HepG2 (cell line): ENCODE results near the gene EIF1AD. TPM values are rescaled to one million over a fixed set of nuclear protein-coding genes. Genes with fewer than 3 reads are reported as not detected.

Experiments used
- FOXP1 ChIP-seq, 2 experiments: fragments of 450-650 bp in 1 of 2; IDR thresholded peaks; 2 replicates each; pipeline ENCODE4 v1.6.1; 2017 to 2018; ENCODE audit warnings: antibody characterized with exemption in 1 of 2
- IKZF4 ChIP-seq: sonication (generic); formaldehyde crosslinking; IDR thresholded peaks from 2 replicates; pipeline ENCODE4 v1.5.1; 2020; ENCODE audit warnings: borderline replicate concordance, mild to moderate bottlenecking, low read depth, missing genetic modification reagents; ENCODE audit errors: not compliant biosample characterization
- JUNB ChIP-seq: sonication (generic); formaldehyde crosslinking; IDR thresholded peaks from 2 replicates; pipeline ENCODE4 v1.8.0; 2022; ENCODE audit warnings: missing genetic modification reagents, mild to moderate bottlenecking, borderline replicate concordance
- KDM2A ChIP-seq: sonication (generic); formaldehyde crosslinking; IDR thresholded peaks from 2 replicates; pipeline ENCODE4 v1.4.0; 2020; ENCODE audit warnings: low read depth, missing genetic modification reagents, borderline replicate concordance
- SP1 ChIP-seq, 2 experiments: fragments of 450-650 bp in 1 of 2; sonication (generic) in 1 of 2; formaldehyde crosslinking in 1 of 2; IDR thresholded peaks; 2 replicates each; pipeline versions ENCODE4 v1.4.0 to v1.6.1; 2016 to 2020; ENCODE audit warnings: missing genetic modification reagents in 1 of 2
- WIZ ChIP-seq: sonication (generic); formaldehyde crosslinking; IDR thresholded peaks from 2 replicates; pipeline ENCODE4 v1.5.1; 2020; ENCODE audit warnings: mild to moderate bottlenecking, missing genetic modification reagents
- ZNF652 ChIP-seq: IDR thresholded peaks from 2 replicates; pipeline ENCODE4 v1.6.1; 2016; ENCODE audit warnings: low read depth, borderline replicate concordance
- polyA plus RNA-seq, 8 experiments: library from polyadenylated mRNA; depleted of rRNA in 3 of 8; stranded (reverse) in 7 of 8; unstranded in 1 of 8; fragments of >200 nt; fragmentation: Illumina TruSeq in 4 of 8; extraction: Trizol in 4 of 8; gene quantifications; 2 replicates each; pipeline versions ENCODE4 v1.2.1 to v1.2.3, GENCODE V29; 2011 to 2016; ENCODE audit warnings: low read depth in 4 of 8, missing spikeins in 1 of 8, mixed read lengths in 1 of 8; ENCODE audit not compliant: insufficient read depth in 1 of 8
- total RNA-seq, 5 experiments: library from RNA; depleted of rRNA; stranded (reverse); fragments of >200 nt; fragmentation: Illumina TruSeq; extraction: Trizol; gene quantifications; 2 replicates each; pipeline ENCODE4 v1.2.3, GENCODE V29; 2016; ENCODE audit warnings: low read depth in 1 of 5
- TF ChIP-seq, protein P1 (sequence below): IDR thresholded peaks from 2 replicates; pipeline ENCODE4 v1.4.0; 2020; ENCODE audit warnings: mild to moderate bottlenecking, missing genetic modification reagents
- TF ChIP-seq, protein P2 (sequence below), 2 experiments: fragments of 450-650 bp in 1 of 2; sonication (generic) in 1 of 2; formaldehyde crosslinking; IDR thresholded peaks; 2 replicates each; pipeline versions ENCODE4 v1.5.0 to v1.8.0; 2020 to 2022; ENCODE audit warnings: mild to moderate bottlenecking in 1 of 2, missing genetic modification reagents in 1 of 2
- TF ChIP-seq, protein P3 (sequence below): sonication (generic); formaldehyde crosslinking; IDR thresholded peaks from 2 replicates; pipeline ENCODE4 v1.8.1; 2023; ENCODE audit warnings: mild to moderate bottlenecking, inconsistent platforms, moderate library complexity, missing genetic modification reagents, borderline replicate concordance
- TF ChIP-seq, protein P4 (sequence below): sonication (generic); formaldehyde crosslinking; IDR thresholded peaks from 2 replicates; pipeline ENCODE4 v1.5.1; 2020; ENCODE audit warnings: mild to moderate bottlenecking, missing genetic modification reagents, borderline replicate concordance
- TF ChIP-seq, protein P5 (sequence below): sonication (generic); formaldehyde crosslinking; IDR thresholded peaks from 2 replicates; pipeline ENCODE4 v1.4.0; 2020; ENCODE audit warnings: mild to moderate bottlenecking, missing genetic modification reagents

The EIF1AD gene
- total and polyA plus RNA-seq, 2 of the 13 experiments (the other 11 are each of a cell fraction or from before 2014, with no cell fraction given) = 18.2 to 30.8 TPM

DNA sequence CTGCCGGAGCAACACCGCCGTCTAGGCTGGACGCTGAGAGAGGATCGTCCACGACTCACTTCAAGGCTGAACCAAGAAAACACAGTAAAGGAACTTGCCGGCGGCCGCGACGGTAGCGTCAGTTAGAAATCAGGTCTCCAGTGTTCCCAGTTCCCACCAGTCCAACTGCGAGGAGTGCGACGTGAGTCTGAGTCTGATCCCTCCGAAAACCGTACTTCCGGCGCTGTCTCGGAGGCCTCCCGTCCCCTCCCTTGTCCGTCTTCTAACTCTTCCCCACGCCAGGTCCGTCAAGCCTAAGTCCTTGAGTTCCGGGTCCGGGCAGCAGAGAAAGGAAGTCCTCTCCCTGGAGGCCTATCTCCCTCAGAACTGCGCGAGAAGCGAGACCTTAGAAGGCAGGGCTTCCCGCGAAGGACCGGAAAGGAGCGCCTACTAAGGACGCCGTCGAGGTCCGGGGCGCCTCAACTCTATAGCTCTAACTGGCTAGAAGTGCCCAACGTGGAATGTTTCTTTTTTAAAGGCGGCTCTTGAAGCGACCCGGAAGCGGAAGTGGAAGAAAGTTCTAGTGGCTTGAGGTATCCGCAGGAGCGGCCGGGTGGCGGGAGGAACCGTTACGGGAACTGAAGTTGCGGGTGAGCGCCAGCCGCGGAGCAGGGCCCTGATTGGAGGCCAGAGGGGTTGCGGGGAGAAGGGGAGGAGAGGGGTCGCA, at the start of gene EIF1AD, which contains the start of gene BANF1 (continued):
- TF ChIP-seq, protein P1, sequence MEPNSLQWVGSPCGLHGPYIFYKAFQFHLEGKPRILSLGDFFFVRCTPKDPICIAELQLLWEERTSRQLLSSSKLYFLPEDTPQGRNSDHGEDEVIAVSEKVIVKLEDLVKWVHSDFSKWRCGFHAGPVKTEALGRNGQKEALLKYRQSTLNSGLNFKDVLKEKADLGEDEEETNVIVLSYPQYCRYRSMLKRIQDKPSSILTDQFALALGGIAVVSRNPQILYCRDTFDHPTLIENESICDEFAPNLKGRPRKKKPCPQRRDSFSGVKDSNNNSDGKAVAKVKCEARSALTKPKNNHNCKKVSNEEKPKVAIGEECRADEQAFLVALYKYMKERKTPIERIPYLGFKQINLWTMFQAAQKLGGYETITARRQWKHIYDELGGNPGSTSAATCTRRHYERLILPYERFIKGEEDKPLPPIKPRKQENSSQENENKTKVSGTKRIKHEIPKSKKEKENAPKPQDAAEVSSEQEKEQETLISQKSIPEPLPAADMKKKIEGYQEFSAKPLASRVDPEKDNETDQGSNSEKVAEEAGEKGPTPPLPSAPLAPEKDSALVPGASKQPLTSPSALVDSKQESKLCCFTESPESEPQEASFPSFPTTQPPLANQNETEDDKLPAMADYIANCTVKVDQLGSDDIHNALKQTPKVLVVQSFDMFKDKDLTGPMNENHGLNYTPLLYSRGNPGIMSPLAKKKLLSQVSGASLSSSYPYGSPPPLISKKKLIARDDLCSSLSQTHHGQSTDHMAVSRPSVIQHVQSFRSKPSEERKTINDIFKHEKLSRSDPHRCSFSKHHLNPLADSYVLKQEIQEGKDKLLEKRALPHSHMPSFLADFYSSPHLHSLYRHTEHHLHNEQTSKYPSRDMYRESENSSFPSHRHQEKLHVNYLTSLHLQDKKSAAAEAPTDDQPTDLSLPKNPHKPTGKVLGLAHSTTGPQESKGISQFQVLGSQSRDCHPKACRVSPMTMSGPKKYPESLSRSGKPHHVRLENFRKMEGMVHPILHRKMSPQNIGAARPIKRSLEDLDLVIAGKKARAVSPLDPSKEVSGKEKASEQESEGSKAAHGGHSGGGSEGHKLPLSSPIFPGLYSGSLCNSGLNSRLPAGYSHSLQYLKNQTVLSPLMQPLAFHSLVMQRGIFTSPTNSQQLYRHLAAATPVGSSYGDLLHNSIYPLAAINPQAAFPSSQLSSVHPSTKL = peak; percentile 67
- peak; percentile 91 for TF ChIP-seq KDM2A (CRISPR knock-in tag)
- TF ChIP-seq JUNB (CRISPR knock-in tag) = peak; percentile 60; the same call in 1 of the 2 replicates
- TF ChIP-seq, protein P2, sequence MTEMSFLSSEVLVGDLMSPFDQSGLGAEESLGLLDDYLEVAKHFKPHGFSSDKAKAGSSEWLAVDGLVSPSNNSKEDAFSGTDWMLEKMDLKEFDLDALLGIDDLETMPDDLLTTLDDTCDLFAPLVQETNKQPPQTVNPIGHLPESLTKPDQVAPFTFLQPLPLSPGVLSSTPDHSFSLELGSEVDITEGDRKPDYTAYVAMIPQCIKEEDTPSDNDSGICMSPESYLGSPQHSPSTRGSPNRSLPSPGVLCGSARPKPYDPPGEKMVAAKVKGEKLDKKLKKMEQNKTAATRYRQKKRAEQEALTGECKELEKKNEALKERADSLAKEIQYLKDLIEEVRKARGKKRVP (CRISPR knock-in tag; IDR thresholded peaks at IDR 0.05) = peak in 1 of 2 experiments; percentile 37; a peak in 1 of 4 replicates
- TF ChIP-seq ZNF652 (CRISPR knock-in tag) = no peak
- TF ChIP-seq, protein P3, sequence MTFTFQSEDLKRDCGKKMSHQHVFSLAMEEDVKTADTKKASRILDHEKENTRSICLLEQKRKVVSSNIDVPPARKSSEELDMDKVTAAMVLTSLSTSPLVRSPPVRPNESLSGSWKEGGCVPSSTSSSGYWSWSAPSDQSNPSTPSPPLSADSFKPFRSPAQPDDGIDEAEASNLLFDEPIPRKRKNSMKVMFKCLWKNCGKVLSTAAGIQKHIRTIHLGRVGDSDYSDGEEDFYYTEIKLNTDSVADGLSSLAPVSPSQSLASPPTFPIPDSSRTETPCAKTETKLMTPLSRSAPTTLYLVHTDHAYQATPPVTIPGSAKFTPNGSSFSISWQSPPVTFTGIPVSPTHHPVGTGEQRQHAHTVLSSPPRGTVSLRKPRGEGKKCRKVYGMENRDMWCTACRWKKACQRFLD = peak; percentile 80
- TF ChIP-seq, protein P4, sequence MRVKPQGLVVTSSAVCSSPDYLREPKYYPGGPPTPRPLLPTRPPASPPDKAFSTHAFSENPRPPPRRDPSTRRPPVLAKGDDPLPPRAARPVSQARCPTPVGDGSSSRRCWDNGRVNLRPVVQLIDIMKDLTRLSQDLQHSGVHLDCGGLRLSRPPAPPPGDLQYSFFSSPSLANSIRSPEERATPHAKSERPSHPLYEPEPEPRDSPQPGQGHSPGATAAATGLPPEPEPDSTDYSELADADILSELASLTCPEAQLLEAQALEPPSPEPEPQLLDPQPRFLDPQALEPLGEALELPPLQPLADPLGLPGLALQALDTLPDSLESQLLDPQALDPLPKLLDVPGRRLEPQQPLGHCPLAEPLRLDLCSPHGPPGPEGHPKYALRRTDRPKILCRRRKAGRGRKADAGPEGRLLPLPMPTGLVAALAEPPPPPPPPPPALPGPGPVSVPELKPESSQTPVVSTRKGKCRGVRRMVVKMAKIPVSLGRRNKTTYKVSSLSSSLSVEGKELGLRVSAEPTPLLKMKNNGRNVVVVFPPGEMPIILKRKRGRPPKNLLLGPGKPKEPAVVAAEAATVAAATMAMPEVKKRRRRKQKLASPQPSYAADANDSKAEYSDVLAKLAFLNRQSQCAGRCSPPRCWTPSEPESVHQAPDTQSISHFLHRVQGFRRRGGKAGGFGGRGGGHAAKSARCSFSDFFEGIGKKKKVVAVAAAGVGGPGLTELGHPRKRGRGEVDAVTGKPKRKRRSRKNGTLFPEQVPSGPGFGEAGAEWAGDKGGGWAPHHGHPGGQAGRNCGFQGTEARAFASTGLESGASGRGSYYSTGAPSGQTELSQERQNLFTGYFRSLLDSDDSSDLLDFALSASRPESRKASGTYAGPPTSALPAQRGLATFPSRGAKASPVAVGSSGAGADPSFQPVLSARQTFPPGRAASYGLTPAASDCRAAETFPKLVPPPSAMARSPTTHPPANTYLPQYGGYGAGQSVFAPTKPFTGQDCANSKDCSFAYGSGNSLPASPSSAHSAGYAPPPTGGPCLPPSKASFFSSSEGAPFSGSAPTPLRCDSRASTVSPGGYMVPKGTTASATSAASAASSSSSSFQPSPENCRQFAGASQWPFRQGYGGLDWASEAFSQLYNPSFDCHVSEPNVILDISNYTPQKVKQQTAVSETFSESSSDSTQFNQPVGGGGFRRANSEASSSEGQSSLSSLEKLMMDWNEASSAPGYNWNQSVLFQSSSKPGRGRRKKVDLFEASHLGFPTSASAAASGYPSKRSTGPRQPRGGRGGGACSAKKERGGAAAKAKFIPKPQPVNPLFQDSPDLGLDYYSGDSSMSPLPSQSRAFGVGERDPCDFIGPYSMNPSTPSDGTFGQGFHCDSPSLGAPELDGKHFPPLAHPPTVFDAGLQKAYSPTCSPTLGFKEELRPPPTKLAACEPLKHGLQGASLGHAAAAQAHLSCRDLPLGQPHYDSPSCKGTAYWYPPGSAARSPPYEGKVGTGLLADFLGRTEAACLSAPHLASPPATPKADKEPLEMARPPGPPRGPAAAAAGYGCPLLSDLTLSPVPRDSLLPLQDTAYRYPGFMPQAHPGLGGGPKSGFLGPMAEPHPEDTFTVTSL (CRISPR knock-in tag) = no peak; the same call in 1 of the 2 replicates
- no peak for TF ChIP-seq FOXP1 (IDR thresholded peaks at IDR 0.05)
- 0 out of 2 replicates have a peak, but pooled peaks have one; percentile 50 for TF ChIP-seq FOXP1 (CRISPR knock-in tag; IDR thresholded peaks at IDR 0.05)
- TF ChIP-seq, protein P5, sequence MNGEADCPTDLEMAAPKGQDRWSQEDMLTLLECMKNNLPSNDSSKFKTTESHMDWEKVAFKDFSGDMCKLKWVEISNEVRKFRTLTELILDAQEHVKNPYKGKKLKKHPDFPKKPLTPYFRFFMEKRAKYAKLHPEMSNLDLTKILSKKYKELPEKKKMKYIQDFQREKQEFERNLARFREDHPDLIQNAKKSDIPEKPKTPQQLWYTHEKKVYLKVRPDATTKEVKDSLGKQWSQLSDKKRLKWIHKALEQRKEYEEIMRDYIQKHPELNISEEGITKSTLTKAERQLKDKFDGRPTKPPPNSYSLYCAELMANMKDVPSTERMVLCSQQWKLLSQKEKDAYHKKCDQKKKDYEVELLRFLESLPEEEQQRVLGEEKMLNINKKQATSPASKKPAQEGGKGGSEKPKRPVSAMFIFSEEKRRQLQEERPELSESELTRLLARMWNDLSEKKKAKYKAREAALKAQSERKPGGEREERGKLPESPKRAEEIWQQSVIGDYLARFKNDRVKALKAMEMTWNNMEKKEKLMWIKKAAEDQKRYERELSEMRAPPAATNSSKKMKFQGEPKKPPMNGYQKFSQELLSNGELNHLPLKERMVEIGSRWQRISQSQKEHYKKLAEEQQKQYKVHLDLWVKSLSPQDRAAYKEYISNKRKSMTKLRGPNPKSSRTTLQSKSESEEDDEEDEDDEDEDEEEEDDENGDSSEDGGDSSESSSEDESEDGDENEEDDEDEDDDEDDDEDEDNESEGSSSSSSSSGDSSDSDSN (CRISPR knock-in tag) = peak; percentile 92
- no peak for TF ChIP-seq SP1 (IDR thresholded peaks at IDR 0.05)
- TF ChIP-seq SP1 (CRISPR knock-in tag; IDR thresholded peaks at IDR 0.05) = peak; percentile 93
- peak; percentile 38 for TF ChIP-seq IKZF4
- TF ChIP-seq WIZ (CRISPR knock-in tag) = no peak; the same call in 1 of the 2 replicates
